GM21825 (cell line): ENCODE data around the gene BEAN1.

Experiments
- ATAC-seq: cut with Tn5 transposase; IDR thresholded peaks from one replicate; pipeline ENCODE4 v1.9.1; 2021; ENCODE audit warnings: mild to moderate bottlenecking, moderate library complexity; ENCODE audit not compliant: unreplicated experiment

The BEAN1 gene

DNA sequence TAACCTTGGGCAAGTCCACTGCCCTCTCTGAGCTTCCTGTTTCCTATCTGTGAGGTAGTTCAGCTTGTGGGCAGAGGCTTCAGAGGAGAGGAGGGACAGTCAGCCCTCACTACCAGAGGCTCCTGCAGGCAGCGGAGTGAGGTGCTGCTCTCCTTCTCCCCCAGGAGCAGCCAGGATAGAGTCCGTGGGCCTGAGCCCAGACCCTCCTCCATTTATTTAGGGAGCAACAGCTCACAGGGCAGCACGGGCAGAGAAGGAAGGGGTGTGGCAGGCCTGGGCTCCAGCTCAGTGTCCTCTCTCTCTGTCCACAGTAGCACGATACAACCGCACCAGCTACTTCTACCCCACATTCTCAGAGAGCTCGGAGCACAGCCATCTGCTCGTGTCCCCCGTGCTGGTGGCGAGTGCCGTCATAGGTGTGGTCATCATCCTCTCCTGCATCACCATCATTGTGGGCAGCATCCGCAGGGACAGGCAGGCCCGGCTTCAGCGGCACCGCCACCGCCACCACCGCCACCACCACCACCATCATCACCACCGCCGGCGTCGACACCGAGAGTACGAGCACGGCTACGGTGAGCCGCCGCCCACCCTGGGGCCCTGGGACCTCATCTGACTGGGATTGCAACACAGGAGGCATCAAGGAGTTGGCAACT lies 42.3 kb downstream of the BEAN1 start:
- no peak for ATAC-seq

DNA sequence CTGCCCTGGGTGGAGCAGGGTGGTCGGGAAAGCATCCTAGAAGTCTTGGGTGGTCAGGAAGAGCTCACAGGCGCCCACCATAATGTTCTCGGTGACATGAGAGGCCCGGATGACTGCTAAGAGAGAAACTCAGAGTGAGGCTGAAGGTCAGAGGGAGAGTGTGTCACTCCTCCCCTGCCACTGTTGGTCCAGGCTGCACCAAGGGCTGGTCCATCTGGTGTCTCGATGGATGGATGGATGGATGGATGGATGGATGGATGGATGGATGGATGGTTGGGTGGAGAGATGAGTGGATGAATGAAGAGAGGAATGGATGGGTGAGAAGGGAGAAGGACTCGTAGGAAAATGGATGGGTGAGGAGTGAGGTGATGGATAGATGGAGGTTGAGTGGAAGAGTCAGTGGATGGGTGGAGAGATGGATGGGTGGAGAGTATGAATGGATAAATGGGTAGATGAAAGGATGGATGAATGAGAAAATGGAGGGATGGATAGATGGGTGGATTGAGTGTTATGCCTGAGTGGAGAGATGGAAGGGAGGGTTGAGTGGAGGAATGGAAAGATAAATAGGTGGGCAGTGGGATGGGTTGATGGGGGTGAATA lies 43.0 kb downstream of the BEAN1 start:
- no peak for ATAC-seq

DNA sequence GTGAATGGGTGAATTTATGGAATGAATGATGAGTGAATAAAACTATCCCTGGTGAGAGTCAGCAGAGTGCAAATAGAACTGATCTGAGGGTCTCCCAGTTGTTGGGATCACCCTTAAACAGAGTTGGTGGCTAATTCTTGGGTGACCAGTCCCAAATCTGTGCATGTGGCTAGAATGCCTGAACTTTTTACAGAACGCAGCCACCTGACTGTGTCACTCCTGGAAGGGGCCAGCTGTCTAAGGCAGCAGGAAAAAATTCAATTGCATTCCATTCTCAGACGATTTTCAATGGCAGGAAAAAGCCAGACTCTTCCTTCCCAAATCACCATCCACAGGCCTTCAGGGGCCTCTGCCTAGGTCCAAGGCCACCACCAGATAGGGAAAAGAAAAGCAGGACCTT lies 43.5 kb downstream of the BEAN1 start:
- ATAC-seq: no peak

DNA sequence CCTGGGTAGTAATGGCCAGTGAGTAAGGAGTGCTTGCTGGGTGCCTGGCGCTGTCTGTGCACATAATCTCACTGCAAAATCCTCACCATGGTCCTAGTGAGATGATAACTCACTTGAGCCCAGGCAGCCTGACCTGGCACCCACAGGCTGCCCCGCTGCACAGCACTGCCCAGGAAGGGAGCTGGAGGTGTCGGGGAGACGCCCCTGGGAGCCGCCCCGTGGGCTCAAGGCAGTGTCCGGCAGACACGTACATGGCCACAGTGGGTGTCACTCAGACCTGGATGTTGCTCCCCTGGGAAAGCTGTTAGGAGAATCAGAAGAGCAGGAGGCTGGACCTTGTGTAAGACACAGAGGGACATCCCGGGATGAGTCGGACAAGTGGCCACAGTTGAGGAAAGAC lies 44.2 kb downstream of the BEAN1 start:
- ATAC-seq: no peak

DNA sequence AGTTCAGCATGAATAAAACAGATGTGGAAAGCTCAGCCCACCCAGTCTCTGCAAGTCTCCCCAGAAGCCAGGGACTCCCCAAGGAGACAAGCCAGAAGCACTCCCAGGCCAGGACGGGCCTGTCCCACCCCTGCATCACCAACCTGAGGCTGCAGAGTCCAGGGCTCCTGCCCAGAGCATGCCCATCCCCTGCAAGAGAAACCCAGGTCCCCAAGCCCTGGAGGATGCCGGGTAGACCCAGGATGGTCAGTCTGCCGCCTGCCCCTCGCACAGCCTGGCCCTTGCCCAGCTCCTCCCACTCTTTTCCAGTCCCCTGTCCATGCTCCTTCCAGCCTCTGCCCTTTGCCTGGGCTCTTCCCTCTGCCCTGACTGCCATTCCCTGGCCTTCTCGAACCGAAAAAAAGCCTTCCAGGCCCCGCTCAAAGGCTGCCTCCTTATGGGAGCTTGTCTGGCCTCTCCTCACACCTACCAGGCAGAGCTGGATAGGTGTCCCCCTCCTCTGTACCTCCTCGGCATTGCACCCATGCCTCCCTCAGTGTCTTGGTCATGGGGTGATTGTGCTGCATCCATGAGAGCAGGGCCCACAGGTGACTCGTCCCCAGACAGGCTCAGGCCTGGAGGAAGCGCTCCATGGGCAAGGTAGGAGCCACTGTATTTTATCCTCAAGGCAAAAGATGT lies 44.8 kb downstream of the BEAN1 start:
- ATAC-seq: no peak

DNA sequence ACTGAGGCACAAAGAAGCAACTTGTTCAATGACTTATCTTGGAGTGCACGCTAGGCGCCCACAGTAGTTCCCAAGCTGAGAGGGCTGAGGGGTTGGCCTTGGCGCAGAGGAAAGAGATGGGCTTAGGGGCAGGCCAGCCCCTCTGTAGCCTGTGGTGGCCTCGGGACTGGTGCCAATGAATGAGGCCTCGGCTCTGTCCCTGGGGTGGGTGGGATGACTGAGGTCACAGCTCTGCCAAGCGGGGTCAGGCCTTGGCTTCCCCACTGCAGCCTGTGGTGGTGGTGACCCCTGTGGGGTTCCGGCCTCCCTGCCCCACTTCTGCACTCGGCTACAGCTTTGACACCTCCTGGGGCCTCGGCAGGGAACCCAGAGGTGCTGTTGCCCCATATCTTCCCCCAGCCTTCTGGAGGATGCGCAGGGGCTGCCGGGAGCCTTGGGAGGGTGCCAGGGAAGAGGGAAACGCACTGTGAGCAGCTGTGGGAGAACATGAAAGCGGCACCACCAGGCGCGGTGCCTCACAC lies 46.0 kb downstream of the BEAN1 start:
- ATAC-seq: no peak

DNA sequence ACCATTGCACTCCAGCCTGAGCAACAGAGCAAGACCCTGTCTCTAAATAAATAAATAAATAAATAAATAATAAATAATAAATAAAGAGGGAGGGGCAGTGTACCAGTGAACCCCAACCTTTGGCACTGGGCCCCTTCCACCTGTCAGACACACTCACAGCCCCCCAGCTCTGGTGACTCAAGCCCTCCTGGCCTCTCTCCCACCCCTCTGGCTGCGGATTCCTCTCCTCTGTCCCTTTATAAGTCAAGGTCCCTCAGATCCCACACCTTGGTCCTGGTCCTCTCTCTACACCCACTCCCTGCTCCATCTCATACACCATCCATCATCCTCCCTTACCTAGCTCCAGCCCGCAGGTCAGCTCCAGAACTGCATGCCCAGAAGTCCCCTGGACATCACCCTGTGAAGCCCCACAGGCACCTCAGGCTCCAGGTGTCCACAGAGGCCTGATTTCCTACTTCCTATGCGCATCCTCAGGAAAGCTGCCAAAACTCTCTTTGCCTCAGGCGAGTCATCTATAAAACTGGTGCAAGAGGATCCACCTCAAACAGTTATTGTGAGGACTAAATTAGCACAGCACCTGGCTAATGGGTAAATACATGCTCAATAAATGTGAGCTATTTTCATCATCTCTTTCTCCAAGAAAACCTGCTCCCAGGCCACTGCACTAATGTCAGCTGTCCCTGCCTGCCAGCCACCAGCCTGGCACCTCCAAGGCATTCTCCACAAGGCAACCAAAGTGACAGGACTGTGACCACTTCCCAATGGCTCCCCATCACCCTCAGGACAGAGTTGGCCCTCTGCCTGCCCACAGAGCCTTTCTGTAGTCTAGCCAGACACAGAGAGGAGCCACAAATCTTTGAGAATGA lies 46.8 kb downstream of the BEAN1 start:
- ATAC-seq: no peak

GRCh38 chr16:66474750-66475199 lies 47.7 kb downstream of the BEAN1 start:
- ATAC-seq: no peak

- no peak for ATAC-seq
Observed at GRCh38 chr16:66475232-66475631, 48.1 kb downstream of the BEAN1 start.

DNA sequence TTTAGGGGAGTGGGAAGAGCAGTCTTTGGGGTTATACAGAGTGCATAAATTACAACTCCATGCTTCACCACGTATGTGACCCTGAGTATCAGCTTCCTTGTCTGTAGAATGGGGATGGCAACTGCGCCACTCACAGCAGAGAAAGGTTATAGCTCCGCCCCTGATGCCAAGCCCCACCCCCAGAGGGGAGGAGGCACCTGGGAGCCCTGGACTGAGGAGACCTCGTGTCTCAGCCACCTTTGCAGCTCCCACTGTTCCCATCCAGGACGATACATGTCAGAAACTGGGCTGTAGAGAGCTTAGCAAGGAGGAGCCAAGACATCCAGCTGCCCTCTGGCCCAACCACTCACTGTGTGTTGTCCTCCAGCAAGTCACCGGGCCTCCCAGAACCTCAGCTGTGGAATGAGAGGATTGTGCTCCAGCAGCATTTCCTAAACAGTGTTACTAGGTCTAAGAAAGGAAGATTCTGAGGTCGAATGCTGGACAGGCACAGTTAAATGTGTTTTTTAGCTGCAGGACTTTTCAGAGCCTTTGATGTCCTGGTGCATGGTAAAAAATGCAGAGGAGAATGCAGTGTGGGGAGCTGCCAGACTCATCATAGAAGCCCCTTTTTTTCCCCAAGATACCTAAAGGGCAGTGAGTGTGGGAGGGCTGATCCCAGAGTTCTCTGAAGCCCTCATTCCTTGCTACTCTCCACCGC lies 49.4 kb downstream of the BEAN1 start:
- ATAC-seq: no peak

DNA sequence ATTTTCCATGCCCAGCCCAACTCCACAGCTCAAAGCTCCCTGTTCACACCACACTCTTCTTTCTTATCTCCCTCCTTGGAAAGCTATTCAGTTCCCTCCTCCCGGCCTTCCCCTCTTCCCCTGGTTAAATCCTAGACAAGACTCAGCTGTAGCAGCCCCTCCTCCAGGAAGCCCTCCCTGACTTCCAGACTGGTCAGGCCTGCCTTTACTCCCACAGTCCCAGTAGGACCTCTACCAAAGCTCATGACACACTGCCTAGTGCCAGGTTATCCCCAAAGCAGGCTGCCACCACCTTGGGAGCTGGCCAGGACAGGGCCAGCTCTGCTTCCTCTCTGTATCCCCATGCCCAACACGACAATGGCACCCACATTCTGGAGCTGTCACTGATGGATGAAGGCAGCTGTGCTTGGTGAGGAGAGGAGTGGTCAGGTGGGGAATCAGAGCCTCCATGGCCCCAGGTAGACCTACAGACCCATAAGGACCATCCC lies 50.0 kb downstream of the BEAN1 start:
- no peak for ATAC-seq

DNA sequence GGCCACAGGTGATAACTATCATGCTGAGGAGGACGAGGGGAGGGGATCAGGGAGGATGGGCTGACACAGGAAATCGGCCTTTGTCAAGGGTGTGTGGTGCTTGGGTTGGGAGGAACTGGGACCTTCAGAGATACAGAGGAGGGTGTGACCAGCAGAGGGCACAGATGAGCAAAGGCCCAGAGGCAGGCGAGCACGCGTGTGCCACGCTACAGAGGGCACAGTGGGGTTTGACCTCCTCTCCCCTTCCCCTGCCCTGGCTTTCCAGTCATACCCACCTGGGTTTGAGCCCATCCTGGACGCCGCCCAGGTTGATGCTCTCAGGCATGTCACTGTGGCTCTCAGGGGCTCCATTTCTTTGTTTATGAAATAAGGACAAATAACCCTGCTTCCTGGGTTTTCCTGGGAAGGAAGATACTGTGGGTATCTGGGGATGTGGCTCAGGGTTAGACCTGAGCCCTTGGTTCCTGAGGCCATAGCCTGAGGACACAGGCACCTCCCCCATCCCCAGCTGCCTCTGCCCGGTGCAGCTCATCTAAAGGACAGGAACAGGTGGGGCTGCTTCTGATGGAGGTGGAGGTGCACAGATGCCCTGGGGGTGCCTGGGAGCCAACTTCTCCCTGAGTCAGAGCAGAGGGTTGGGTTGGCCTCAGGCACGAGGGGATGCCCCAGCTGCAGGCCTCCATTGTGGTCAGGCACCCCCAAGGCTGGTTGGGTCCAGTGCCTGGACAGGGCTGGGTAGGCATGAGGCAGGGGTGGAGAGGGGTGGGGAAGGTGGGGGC lies 51.8 kb downstream of the BEAN1 start:
- ATAC-seq: no peak

DNA sequence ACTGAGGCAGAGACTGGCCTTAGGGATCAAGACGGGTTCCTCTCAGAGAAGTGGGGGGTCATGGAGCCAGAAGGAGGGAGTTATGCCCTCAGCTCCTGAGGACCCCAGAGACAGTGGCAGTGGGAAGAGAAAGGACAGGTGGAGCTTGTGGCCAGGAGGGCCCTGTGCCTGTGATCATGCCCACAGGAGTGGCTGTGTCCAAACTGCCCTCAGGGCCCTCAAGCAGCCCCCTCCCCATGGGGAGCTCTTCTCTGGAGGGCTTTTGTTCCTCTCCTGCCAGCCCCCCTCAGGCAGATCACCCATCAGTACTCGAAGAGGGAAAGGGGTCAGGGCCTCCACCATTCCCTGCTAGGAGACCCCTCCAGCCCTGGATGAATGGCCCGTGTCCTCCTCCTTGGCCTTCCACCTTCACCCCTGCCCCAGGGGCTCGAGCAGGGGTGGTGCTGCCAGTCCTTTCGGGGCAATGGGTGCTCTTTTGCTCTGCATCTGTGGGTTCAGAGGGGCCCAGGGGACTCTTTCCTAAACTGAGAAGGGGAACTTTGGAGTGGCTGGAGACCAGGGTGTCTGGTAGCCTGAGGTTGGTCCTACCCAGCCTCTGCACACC lies 52.7 kb downstream of the BEAN1 start:
- ATAC-seq: no peak

GRCh38 chr16:66480265-66481080 lies 53.4 kb downstream of the BEAN1 start:
- no peak for ATAC-seq

DNA sequence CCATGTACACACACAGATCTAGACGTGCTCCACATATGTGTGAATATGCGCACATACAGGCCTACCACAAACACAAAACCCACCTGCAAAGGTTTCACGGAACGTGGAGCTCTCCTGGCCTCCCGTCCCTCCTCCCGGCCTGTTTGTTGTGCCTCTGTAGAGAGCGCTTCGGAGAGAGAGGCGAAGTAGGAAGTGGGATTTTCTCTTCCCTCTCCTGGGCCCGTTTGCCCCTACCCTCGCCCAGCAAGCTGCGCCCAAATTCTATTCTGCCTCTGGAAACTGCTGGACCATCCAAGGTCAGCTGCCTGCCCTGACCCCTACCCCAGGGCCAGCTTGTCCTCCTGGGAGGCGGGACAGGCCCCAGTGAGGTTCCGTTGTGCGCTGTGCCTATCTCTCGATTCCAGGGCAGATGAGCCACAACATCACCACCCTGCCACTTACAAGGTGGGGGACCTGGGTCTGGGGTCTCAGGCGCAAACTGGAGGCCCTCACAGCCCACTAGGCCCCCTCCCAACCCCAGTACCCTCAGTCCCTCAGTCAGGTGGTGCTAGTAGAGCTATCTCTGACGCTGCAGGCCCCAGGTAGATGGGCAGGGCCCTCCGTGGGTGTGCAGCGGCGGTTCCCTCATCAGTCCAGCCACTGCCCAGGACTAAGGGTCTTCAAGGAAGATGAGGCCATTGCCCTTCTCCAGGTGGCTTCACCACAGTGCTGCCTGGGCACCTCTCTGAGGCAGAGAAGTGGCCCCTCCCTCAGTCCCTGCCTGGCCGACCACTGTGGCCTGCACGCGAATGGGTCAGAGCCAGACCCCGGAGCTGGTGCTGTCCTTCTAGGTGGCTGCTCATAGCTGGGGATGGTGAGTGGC lies 54.2 kb downstream of the BEAN1 start:
- ATAC-seq: no peak

- ATAC-seq: no peak
Observed at GRCh38 chr16:66481943-66482390, 54.9 kb downstream of the BEAN1 start.

DNA sequence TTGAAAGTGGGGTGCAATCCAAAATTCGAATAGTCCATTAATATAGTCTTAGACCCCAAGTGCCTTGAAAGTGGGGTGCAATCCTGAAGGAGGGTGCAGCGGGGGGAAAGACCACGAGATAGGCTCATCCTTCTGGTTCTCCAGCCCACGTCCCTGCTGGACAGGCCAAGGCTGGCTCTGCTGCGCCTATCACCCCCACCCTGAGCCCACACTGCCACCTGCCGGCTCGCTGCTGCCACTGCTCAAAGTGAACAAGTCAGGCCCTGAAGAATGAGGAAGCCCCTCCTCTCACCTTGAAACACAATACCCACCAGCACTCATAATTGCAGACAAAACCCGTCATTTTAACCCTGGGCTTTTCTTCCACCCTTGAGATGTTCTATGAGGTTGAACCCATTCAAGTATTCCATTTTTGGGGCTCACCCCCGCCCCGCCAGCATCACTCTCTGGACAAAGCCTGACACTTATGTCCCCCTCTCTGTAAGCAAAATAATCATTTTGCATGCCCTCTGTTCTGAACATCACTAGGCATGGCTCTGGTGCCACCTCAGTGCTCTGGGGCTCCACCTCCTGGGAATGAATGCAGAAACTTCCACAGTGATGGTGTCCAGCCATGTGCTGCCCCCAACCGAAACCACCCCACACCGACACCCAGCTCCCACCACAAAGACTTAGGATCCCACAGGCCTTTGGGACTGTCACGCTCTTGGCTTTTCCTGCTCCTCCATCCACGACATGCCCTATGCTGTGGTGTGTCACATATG lies 56.8 kb downstream of the BEAN1 start:
- ATAC-seq: no peak
